Measurements from ENCODE around the gene IQGAP2.

Gene IQGAP2

GRCh38 chr5:76626738-76627137 is 223.7 kb downstream of the IQGAP2 start:
- H3K9me3 ChIP-seq (ENCODE audit: control insufficient read depth in 1 of 2, low read length in 2 of 2): peaks cover 0 to 3% of the 10 kb centered on the region in 2 donors

DNA sequence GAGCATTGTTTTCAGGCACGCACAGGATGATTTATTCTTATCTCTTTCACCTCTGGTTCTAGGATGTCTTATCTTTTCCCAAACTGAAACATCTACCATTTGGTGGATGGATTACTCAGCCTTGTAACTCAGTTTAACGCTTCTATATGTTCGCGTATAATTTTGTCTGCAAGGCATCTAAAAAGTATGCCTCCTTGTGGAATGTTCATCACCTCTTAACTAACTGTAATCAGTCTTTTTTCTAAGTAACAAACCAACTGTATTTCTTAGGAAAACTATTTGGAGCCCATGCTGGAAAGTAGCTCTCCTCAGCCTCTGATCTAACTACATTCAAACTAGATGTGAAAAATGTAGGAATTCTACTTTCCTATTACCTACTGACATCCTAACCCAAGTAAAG is 231.6 kb downstream of the IQGAP2 start:
- H3K27me3 ChIP-seq (ENCODE audit: low read depth, low read length): no peaks in the 10 kb centered on the region
- H3K27ac ChIP-seq (ENCODE audit: low read length): no peak overlapping the region
- H3K36me3 ChIP-seq (ENCODE audit: control insufficient read depth in 1 of 2, insufficient read depth in 2 of 2, low read length in 2 of 2): peaks cover 0 to 5% of the 10 kb centered on the region in 2 donors
- no peak overlapping the region for H3K4me3 ChIP-seq (ENCODE audit: low read depth in 1 of 2, low read length in 2 of 2)
- no peaks in the 10 kb centered on the region for H3K4me1 ChIP-seq (ENCODE audit: control insufficient read depth in 1 of 2, insufficient read depth in 2 of 2, low read length in 2 of 2)
- H3K9me3 ChIP-seq (ENCODE audit: control insufficient read depth in 1 of 2, low read length in 2 of 2): no peaks in the 10 kb centered on the region

More at GRCh38 chr5:76626738-76627137, 223.7 kb downstream of the IQGAP2 start:
- Histone ChIP-seq H3K27me3 (ENCODE audit: low read depth, low read length) (no peaks in the 10 kb centered on the region), H3K4me3 (ENCODE audit: low read depth in 1 of 2, low read length in 2 of 2) (no peak overlapping the region), H3K36me3 (ENCODE audit: control insufficient read depth in 1 of 2, insufficient read depth in 2 of 2, low read length in 2 of 2) (no peaks in the 10 kb centered on the region), H3K4me1 (ENCODE audit: control insufficient read depth in 1 of 2, insufficient read depth in 2 of 2, low read length in 2 of 2) (no peaks in the 10 kb centered on the region), H3K27ac (ENCODE audit: low read length) (no peak overlapping the region)

GRCh38 chr5:76637490-76637889 is 234.4 kb downstream of the IQGAP2 start:
- no peak overlapping the region for H3K27ac ChIP-seq (ENCODE audit: low read length)
- H3K4me3 ChIP-seq (ENCODE audit: low read depth in 1 of 2, low read length in 2 of 2): no peak overlapping the region
- H3K36me3 ChIP-seq (ENCODE audit: control insufficient read depth in 1 of 2, insufficient read depth in 2 of 2, low read length in 2 of 2): peaks cover 0 to 14% of the 10 kb centered on the region in 2 donors
- no peaks in the 10 kb centered on the region for H3K9me3 ChIP-seq (ENCODE audit: control insufficient read depth in 1 of 2, low read length in 2 of 2)
- H3K4me1 ChIP-seq (ENCODE audit: control insufficient read depth in 1 of 2, insufficient read depth in 2 of 2, low read length in 2 of 2): no peaks in the 10 kb centered on the region
- H3K27me3 ChIP-seq (ENCODE audit: low read depth, low read length): no peaks in the 10 kb centered on the region

DNA sequence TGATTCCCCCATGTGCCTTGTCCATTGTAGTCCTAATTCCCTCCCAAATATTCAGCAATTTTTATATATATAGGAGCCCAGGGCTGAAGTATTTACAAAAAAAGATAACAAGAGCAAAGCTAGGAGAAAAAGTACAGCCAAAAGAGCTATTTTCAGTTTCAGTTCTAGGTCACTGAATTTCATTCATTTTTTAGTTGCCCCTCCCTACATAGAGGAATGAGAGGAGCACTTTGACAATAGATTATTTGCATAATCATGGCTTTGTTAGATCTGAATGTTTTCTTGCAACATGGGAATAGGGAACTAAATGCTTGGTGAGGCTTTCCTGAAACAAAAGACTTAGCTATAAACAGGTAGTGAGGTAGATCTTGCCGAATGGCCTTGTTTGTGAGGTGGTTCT is 235.4 kb downstream of the IQGAP2 start:
- Histone ChIP-seq H3K27me3 (ENCODE audit: low read depth, low read length) (no peaks in the 10 kb centered on the region), H3K36me3 (ENCODE audit: control insufficient read depth in 1 of 2, insufficient read depth in 2 of 2, low read length in 2 of 2) (peaks cover 0 to 14% of the 10 kb centered on the region in 2 donors), H3K4me3 (ENCODE audit: low read depth in 1 of 2, low read length in 2 of 2) (no peak overlapping the region), H3K4me1 (ENCODE audit: control insufficient read depth in 1 of 2, insufficient read depth in 2 of 2, low read length in 2 of 2) (no peaks in the 10 kb centered on the region), H3K27ac (ENCODE audit: low read length) (no peak overlapping the region), H3K9me3 (ENCODE audit: control insufficient read depth in 1 of 2, low read length in 2 of 2) (no peaks in the 10 kb centered on the region)

- no peak overlapping the region for H3K27ac ChIP-seq (ENCODE audit: low read length)
- H3K4me3 ChIP-seq (ENCODE audit: low read depth in 1 of 2, low read length in 2 of 2): no peak overlapping the region
- no peaks in the 10 kb centered on the region for H3K4me1 ChIP-seq (ENCODE audit: control insufficient read depth in 1 of 2, insufficient read depth in 2 of 2, low read length in 2 of 2)
- peaks cover 0 to 14% of the 10 kb centered on the region in 2 donors for H3K36me3 ChIP-seq (ENCODE audit: control insufficient read depth in 1 of 2, insufficient read depth in 2 of 2, low read length in 2 of 2)
- H3K9me3 ChIP-seq (ENCODE audit: control insufficient read depth in 1 of 2, low read length in 2 of 2): no peaks in the 10 kb centered on the region
- H3K27me3 ChIP-seq (ENCODE audit: low read depth, low read length): no peaks in the 10 kb centered on the region
These were observed 238.5 kb downstream of the IQGAP2 start for GRCh38 chr5:76641514-76642120.

- Histone ChIP-seq H3K4me1 (ENCODE audit: control insufficient read depth in 1 of 2, insufficient read depth in 2 of 2, low read length in 2 of 2) (no peaks in the 10 kb centered on the region), H3K4me3 (ENCODE audit: low read depth in 1 of 2, low read length in 2 of 2) (no peak overlapping the region), H3K27me3 (ENCODE audit: low read depth, low read length) (no peaks in the 10 kb centered on the region), H3K9me3 (ENCODE audit: control insufficient read depth in 1 of 2, low read length in 2 of 2) (no peaks in the 10 kb centered on the region), H3K36me3 (ENCODE audit: control insufficient read depth in 1 of 2, insufficient read depth in 2 of 2, low read length in 2 of 2) (peaks cover 0 to 11% of the 10 kb centered on the region in 2 donors), H3K27ac (ENCODE audit: low read length) (no peak overlapping the region)
These were observed 239.4 kb downstream of the IQGAP2 start for GRCh38 chr5:76642390-76643040.

- Histone ChIP-seq H3K9me3 (ENCODE audit: control insufficient read depth in 1 of 2, low read length in 2 of 2) (peaks cover 3% of the 10 kb centered on the region in 2 donors), H3K4me1 (ENCODE audit: control insufficient read depth in 1 of 2, insufficient read depth in 2 of 2, low read length in 2 of 2) (no peaks in the 10 kb centered on the region), H3K4me3 (ENCODE audit: low read depth in 1 of 2, low read length in 2 of 2) (no peak overlapping the region), H3K36me3 (ENCODE audit: control insufficient read depth in 1 of 2, insufficient read depth in 2 of 2, low read length in 2 of 2) (peaks cover 3 to 16% of the 10 kb centered on the region in 2 donors), H3K27me3 (ENCODE audit: low read depth, low read length) (no peaks in the 10 kb centered on the region), H3K27ac (ENCODE audit: low read length) (no peak overlapping the region)
These were observed 240.3 kb downstream of the IQGAP2 start for GRCh38 chr5:76643371-76643770.

DNA sequence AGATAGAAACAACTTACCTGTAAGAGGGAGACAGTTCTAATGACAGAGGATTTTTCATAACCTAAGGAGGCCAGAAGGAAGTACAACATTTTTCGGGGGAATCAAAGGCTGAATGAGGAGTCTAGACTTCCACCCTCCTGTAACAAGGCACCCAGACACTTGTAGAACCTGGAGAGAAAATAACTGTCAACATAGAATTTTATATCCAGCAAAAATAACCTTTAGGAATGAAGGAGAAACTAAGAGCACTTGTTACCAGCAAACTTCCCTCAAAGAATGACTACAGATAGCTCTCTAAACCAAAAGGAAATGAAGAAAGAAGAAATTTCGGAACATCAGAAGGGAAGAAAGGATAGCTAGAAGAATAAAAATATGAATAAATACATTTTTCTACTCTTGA is 246.1 kb downstream of the IQGAP2 start:
- no peaks in the 10 kb centered on the region for H3K27me3 ChIP-seq (ENCODE audit: low read depth, low read length)
- no peak overlapping the region for H3K4me3 ChIP-seq (ENCODE audit: low read depth in 1 of 2, low read length in 2 of 2)
- peaks cover 12 to 18% of the 10 kb centered on the region in 2 donors for H3K9me3 ChIP-seq (ENCODE audit: control insufficient read depth in 1 of 2, low read length in 2 of 2)
- H3K4me1 ChIP-seq (ENCODE audit: control insufficient read depth in 1 of 2, insufficient read depth in 2 of 2, low read length in 2 of 2): no peaks in the 10 kb centered on the region
- no peak overlapping the region for H3K27ac ChIP-seq (ENCODE audit: low read length)
- H3K36me3 ChIP-seq (ENCODE audit: control insufficient read depth in 1 of 2, insufficient read depth in 2 of 2, low read length in 2 of 2): peaks cover 3 to 7% of the 10 kb centered on the region in 2 donors

DNA sequence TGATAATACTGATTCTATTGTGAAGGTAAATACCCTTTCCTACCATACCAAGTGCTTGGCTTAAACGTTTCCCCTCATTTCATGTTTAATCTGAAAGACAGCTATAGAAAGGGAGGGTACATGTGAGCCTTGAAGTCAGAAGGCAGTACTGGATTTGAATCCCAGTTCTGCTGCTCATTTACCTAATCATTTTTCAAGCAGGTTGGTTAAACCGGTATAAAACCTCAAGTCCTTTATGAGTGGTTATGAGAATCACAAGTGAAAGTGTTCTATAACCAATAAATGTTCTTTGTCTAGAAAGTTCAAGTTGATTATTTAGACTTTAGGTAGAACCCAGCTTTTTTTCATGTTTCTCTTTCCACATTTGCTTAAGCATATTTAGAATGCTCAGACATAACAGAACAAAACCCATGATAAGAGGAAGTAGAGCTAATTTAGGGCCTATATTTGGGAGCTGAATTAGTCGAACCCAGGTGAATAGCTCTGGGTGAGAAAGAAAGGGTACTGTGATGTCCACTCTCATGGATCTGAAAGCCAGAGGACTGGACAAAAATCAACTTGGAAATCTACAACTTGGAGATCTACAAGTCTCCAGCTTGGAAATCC is 249.8 kb downstream of the IQGAP2 start:
- Histone ChIP-seq H3K4me1 (ENCODE audit: control insufficient read depth in 1 of 2, insufficient read depth in 2 of 2, low read length in 2 of 2) (no peaks in the 10 kb centered on the region), H3K27ac (ENCODE audit: low read length) (no peak overlapping the region), H3K27me3 (ENCODE audit: low read depth, low read length) (no peaks in the 10 kb centered on the region), H3K4me3 (ENCODE audit: low read depth in 1 of 2, low read length in 2 of 2) (no peak overlapping the region), H3K9me3 (ENCODE audit: control insufficient read depth in 1 of 2, low read length in 2 of 2) (peaks cover 12 to 18% of the 10 kb centered on the region in 2 donors), H3K36me3 (ENCODE audit: control insufficient read depth in 1 of 2, insufficient read depth in 2 of 2, low read length in 2 of 2) (peaks cover 3 to 5% of the 10 kb centered on the region in 2 donors)

- Histone ChIP-seq H3K4me3 (ENCODE audit: low read depth in 1 of 2, low read length in 2 of 2) (no peak overlapping the region), H3K27ac (ENCODE audit: low read length) (no peak overlapping the region), H3K36me3 (ENCODE audit: control insufficient read depth in 1 of 2, insufficient read depth in 2 of 2, low read length in 2 of 2) (no peaks in the 10 kb centered on the region), H3K4me1 (ENCODE audit: control insufficient read depth in 1 of 2, insufficient read depth in 2 of 2, low read length in 2 of 2) (no peaks in the 10 kb centered on the region), H3K27me3 (ENCODE audit: low read depth, low read length) (no peaks in the 10 kb centered on the region), H3K9me3 (ENCODE audit: control insufficient read depth in 1 of 2, low read length in 2 of 2) (no peaks in the 10 kb centered on the region)
These were observed 254.0 kb downstream of the IQGAP2 start for GRCh38 chr5:76657091-76657490.

- Histone ChIP-seq H3K27ac (ENCODE audit: low read length) (no peak overlapping the region), H3K4me1 (ENCODE audit: control insufficient read depth in 1 of 2, insufficient read depth in 2 of 2, low read length in 2 of 2) (no peaks in the 10 kb centered on the region), H3K27me3 (ENCODE audit: low read depth, low read length) (no peaks in the 10 kb centered on the region), H3K36me3 (ENCODE audit: control insufficient read depth in 1 of 2, insufficient read depth in 2 of 2, low read length in 2 of 2) (no peaks in the 10 kb centered on the region), H3K9me3 (ENCODE audit: control insufficient read depth in 1 of 2, low read length in 2 of 2) (no peaks in the 10 kb centered on the region), H3K4me3 (ENCODE audit: low read depth in 1 of 2, low read length in 2 of 2) (no peak overlapping the region)
These were observed 254.7 kb downstream of the IQGAP2 start for GRCh38 chr5:76657683-76658311.

Measured in muscle layer of duodenum (tissue), 2 donors.